Stimulated activated naive B cell treated with anti-CD40 and anti-IgM and Interleukin-4, amounts not matched to agents 10 μg/mL and 1 μg/mL and 100 μg/mL, for 72 hours (primary cell): ENCODE results near the gene ACTA1.
"Not testable (repeated sequence)": the region's sequence is repeated elsewhere in the genome, so short reads cannot be mapped to it uniquely, and the experiment has no call there.

ENCODE experiments used
- ATAC-seq, 2 donors: fragments of 150-1000 bp; cut with Tn5 transposase; replicated peaks; 2 replicates each; pipeline ENCODE4 v1.10.0; 2021; ENCODE audit warnings: moderate library complexity in 1 of 2
- DNase-seq: peaks from one replicate; pipeline ENCODE4 v3.0.0; 2021
- H3K27ac Mint-ChIP-seq: one replicate; pipeline ENCODE4 v1.8.0; 2022; ENCODE audit warnings: mild to moderate bottlenecking, mixed read lengths
- H3K27me3 Mint-ChIP-seq, 2 donors: one replicate each; pipeline ENCODE4 v1.8.0; 2022; ENCODE audit warnings: mixed read lengths in 2 of 2
- H3K36me3 Mint-ChIP-seq, 2 donors: one replicate each; pipeline ENCODE4 v1.8.0; 2022; ENCODE audit warnings: mixed read lengths in 2 of 2, mild to moderate bottlenecking in 1 of 2
- H3K4me1 Mint-ChIP-seq, 2 donors: one replicate each; pipeline ENCODE4 v1.8.0; 2022; ENCODE audit warnings: mixed read lengths in 2 of 2, mild to moderate bottlenecking in 1 of 2
- H3K4me3 Mint-ChIP-seq, 2 donors: one replicate each; pipeline ENCODE4 v1.8.0; 2022; ENCODE audit warnings: mild to moderate bottlenecking in 2 of 2, mixed read lengths in 2 of 2, moderate library complexity in 1 of 2
- H3K9me3 Mint-ChIP-seq, 2 donors: one replicate each; pipeline ENCODE4 v1.8.0; 2022; ENCODE audit warnings: mixed read lengths in 2 of 2, mild to moderate bottlenecking in 1 of 2

The ACTA1 gene

DNA sequence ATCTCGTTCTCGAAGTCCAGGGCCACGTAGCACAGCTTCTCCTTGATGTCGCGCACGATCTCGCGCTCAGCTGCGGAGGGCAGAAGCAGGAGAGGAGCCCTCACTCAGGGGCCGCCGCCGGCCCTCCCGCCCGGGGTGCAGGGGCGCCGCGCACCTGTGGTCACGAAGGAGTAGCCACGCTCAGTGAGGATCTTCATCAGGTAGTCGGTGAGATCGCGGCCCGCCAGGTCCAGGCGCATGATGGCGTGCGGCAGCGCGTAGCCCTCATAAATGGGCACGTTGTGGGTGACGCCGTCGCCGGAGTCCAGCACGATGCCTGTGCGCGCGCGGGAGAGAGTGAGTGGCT is 1.8 kb downstream of the ACTA1 start:
- H3K27me3 Mint-ChIP-seq: peaks cover 60 to 75% of the 10 kb centered on the region in 2 donors
- ATAC-seq (no peak), DNase-seq (no peak)
- peaks cover 6 to 8% of the 10 kb centered on the region in 2 donors for H3K36me3 Mint-ChIP-seq
- peak overlapping the region; percentile 64 to 83 for H3K4me3 Mint-ChIP-seq
- no peaks in the 10 kb centered on the region for H3K9me3 Mint-ChIP-seq
- H3K4me1 Mint-ChIP-seq: peaks cover 16 to 35% of the 10 kb centered on the region in 2 donors
- peak overlapping the region; percentile 39 for H3K27ac Mint-ChIP-seq

DNA sequence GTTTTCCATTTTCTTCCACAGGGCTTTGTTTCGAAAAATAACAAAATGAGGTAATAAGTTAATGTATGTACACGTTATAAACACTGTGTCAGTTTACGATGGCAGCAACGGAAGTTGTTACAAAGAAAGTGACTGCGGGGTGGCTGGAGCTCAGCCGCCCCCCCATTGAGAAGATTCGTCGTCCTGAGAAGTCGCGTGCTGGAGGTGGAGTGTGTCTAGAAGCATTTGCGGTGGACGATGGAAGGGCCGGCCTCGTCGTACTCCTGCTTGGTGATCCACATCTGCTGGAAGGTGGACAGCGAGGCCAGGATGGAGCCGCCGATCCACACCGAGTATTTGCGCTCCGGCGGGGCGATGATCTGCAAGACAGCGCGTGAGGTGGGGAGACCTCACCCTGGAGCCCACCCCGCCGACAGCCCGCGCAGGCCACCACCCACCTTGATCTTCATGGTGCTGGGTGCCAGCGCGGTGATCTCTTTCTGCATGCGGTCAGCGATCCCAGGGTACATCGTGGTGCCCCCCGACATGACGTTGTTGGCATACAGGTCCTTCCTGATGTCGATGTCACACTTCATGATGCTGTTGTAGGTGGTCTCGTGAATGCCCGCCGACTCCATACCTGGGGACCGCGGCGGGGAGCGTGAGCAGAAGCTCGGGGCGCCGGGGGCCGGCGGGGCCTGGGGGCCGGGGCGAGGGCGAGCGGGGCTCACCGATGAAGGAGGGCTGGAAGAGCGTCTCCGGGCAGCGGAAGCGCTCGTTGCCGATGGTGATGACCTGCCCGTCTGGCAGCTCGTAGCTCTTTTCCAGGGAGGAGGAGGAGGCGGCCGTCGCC is 2.4 kb downstream of the ACTA1 start:
- Mint-ChIP-seq H3K4me1 (peaks cover 16 to 35% of the 10 kb centered on the region in 2 donors), H3K27me3 (peaks cover 65 to 75% of the 10 kb centered on the region in 2 donors), H3K36me3 (peaks cover 6 to 8% of the 10 kb centered on the region in 2 donors), H3K4me3 (peak overlapping the region; percentile 64 to 83), H3K9me3 (no peaks in the 10 kb centered on the region), H3K27ac (peak overlapping the region; percentile 92)
- ATAC-seq: no peak
- DNase-seq: no peak

DNA sequence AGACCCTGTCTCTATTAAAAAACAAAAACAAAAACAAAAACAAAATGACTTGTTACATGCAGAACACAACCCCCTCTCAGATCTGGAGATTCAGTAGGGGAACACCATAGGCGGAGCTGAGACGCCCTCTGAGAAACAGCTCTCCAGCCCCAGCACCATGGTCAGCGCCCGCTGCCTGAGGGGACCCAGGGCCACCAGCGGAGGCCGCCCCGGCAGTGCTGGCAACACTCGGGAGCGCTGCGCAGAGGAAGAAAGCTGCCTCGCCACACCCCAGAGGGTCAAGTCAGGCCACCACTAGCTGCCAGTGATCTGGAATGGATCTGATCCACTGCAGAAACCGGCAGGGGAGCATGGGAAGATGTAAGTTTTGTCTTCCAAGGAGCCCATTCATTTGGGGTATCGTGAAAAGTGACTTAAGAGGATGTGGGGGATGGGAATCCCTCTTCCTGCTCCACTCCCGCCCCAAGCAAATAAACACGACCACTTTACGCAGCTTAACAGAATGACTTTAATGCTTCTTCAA is 3.1 kb downstream of the ACTA1 start:
- Mint-ChIP-seq H3K36me3 (peaks cover 6 to 8% of the 10 kb centered on the region in 2 donors), H3K27me3 (peaks cover 72 to 76% of the 10 kb centered on the region in 2 donors), H3K4me1 (peaks cover 16 to 35% of the 10 kb centered on the region in 2 donors), H3K4me3 (peak overlapping the region; percentile 64 to 83), H3K27ac (peak overlapping the region; percentile 92), H3K9me3 (no peaks in the 10 kb centered on the region)
- ATAC-seq (peak; percentile 61 to 63), DNase-seq (no peak)

DNA sequence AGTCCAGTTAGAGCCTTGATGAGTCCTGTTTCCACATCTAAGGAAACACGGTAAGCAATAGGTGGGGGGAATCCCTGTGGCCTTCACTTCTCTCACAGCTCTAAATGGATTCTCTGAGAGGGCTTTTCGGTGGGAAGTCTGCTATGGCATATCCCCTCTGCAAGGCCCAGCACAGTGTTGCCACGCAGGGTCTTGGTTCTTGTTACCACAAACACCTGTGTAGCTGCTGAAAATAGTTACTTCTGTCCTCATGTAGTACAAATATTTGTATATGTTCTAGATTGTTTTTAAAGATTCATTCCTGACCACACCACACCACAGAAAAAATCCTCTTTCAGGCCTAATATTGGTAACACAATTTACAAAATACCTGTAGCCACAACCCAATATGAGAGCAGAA is 5.6 kb downstream of the ACTA1 start:
- Mint-ChIP-seq H3K27ac (no peak overlapping the region), H3K36me3 (peaks cover 6 to 11% of the 10 kb centered on the region in 2 donors), H3K4me3 (no peak overlapping the region), H3K27me3 (peaks cover 73 to 75% of the 10 kb centered on the region in 2 donors), H3K9me3 (peaks cover 0 to 5% of the 10 kb centered on the region in 2 donors), H3K4me1 (peaks cover 13 to 30% of the 10 kb centered on the region in 2 donors)
- DNase-seq (no peak), ATAC-seq (no peak)

DNA sequence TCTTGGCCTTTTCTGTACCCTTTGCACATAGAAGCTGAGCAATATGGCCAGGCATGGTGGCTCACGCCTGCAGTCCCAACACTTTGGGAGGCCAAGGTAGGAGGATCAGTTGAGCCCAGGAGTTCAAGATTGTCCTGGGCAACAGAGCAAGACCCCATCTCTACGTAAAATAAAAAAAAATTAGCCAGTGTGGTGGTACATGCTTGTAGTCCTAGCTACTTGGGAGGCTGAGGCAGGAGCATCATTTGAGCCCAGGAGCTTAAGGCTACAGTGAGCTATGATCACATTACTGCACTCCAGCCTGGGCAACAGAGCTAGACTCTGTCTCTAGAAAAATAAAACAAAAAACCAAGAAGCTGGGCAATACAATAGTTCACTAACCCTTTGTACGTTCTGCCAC is 6.3 kb downstream of the ACTA1 start:
- peaks cover 6 to 11% of the 10 kb centered on the region in 2 donors for H3K36me3 Mint-ChIP-seq
- H3K27me3 Mint-ChIP-seq: peaks cover 68 to 74% of the 10 kb centered on the region in 2 donors
- DNase-seq (no peak), ATAC-seq (no peak)
- H3K27ac Mint-ChIP-seq: no peak overlapping the region
- H3K9me3 Mint-ChIP-seq: peaks cover 4 to 9% of the 10 kb centered on the region in 2 donors
- peaks cover 12 to 23% of the 10 kb centered on the region in 2 donors for H3K4me1 Mint-ChIP-seq
- no peak overlapping the region for H3K4me3 Mint-ChIP-seq

DNA sequence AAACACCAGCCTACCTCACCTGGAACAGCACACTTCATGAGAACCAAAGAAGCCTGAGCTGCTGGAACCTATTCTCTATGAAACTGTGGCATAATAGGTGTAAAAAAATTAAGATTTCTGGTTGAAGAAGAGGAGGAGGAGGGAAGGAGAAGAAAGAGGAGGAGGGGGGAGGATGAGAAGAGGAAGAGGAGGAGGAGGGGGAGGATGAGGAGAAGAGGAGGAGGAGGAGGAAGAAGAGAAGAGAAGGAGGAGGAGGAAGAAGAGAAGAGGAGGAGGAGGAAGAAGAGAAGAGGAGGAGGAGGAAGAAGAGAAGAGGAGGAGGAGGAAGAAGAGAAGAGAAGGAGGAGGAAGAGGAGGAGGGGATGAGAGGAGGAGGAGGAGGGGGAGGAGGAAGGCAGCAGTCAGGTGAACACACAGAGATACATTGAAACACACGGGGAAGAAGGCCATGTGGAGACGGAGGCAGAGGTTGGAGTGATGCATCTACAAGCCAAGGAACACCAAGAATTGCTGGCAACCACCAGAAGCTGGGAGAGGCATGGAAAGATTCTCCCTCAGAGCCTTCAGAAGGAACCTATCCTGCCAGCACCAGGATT is 8.2 kb downstream of the ACTA1 start:
- peaks cover 0 to 3% of the 10 kb centered on the region in 2 donors for H3K36me3 Mint-ChIP-seq

DNA sequence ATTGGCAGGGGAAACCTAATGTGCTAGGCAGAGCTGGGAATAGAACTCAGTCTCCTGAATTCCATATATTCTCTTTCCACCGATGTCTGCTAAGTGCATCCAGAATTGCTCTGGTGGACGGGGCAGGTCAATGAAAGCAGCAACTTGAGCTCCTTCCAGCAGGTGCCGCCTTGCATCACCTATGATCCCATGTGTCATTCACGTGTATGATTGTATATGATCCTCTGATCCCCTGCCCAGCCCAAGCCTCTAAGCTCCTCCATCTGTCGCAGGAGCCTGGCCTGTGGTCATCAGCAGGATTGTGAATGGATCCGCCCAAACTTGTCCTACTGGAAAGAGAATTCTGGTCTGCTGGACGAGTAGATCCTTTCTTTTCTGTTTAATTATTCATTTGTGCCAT is 13.1 kb downstream of the ACTA1 start:
- H3K9me3 Mint-ChIP-seq: peaks cover 4 to 10% of the 10 kb centered on the region in 2 donors
- no peak for ATAC-seq
- peaks cover 24 to 35% of the 10 kb centered on the region in 2 donors for H3K27me3 Mint-ChIP-seq
- H3K4me1 Mint-ChIP-seq: no peaks in the 10 kb centered on the region
- no peak overlapping the region for H3K4me3 Mint-ChIP-seq
- peaks cover 0 to 3% of the 10 kb centered on the region in 2 donors for H3K36me3 Mint-ChIP-seq
- DNase-seq: no peak
- no peak overlapping the region for H3K27ac Mint-ChIP-seq

More for the DNA sequence above, 8.2 kb downstream of the ACTA1 start:
- Mint-ChIP-seq H3K27me3 (peaks cover 52 to 57% of the 10 kb centered on the region in 2 donors), H3K4me1 (peaks cover 0 to 4% of the 10 kb centered on the region in 2 donors), H3K9me3 (peaks cover 4 to 10% of the 10 kb centered on the region in 2 donors), H3K27ac (no peak overlapping the region), H3K4me3 (no peak overlapping the region)
- ATAC-seq (no peak), DNase-seq (no peak)

DNA sequence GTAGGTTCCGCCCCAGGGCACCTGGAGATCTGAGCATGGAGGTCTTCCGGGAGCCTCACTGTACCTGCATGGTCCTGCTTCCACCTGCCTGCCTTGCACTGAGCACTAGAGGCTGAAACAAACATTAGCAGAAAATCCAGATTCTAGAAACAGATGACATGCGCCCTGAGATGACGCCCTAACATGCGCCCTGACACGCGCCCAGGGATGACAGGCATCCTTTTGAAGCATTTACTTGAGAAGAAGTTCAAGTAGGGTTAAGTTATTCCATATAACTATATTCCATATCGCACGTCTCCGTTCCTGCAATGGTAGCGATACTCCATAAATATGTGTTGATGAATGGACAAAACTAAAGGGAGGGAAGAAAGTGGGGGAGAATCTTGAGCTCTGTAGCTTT is 13.7 kb downstream of the ACTA1 start:
- Mint-ChIP-seq H3K4me3 (no peak overlapping the region), H3K4me1 (no peaks in the 10 kb centered on the region), H3K9me3 (peaks cover 4 to 10% of the 10 kb centered on the region in 2 donors), H3K27ac (no peak overlapping the region), H3K27me3 (peaks cover 18 to 29% of the 10 kb centered on the region in 2 donors), H3K36me3 (peaks cover 0 to 3% of the 10 kb centered on the region in 2 donors)
- ATAC-seq (no peak), DNase-seq (no peak)

DNA sequence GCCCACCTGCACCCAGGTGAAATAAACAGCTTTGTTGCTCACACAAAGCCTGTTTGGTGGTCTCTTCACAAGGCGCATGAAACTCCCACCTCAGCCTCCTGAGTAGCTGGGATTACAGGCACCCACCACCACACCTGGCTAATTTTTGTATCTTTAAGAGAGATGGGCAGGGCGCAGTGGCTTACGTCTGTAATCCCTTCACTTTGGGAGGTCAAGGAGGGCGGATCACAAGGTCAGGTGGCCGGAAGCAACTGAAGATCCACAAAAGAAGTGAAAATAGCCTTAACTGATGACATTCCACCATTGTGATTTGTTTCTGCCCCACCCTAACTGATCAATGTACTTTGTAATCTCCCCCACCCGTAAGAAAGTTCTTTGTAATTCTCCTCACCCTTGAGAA is 15.3 kb downstream of the ACTA1 start:
- not testable (repeated sequence) for ATAC-seq, H3K36me3 Mint-ChIP-seq, H3K4me3 Mint-ChIP-seq, H3K4me1 Mint-ChIP-seq, H3K9me3 Mint-ChIP-seq, DNase-seq, H3K27ac Mint-ChIP-seq
- peaks cover 9 to 17% of the 10 kb centered on the region in 2 donors for H3K27me3 Mint-ChIP-seq

DNA sequence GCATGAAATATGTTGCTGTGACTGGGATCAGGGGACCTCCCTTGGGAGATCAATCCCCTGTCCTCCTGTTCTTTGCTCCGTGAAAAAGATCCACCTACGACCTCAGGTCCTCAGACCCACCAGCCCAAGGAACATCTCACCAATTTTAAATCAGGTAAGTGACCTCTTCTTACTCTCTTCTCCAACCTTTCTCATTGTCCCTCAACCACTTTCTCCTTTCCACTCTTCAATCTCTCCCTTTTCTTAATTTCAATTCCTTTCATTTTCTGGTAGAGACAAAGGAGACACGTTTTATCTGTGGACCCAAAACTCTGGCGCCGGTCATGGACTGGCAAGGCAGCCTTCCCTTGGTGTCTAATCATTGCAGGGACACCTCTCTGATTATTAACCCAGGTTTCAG is 21.1 kb downstream of the ACTA1 start:
- not testable (repeated sequence) for ATAC-seq, H3K4me3 Mint-ChIP-seq, H3K9me3 Mint-ChIP-seq, H3K36me3 Mint-ChIP-seq, H3K27ac Mint-ChIP-seq, DNase-seq
- Mint-ChIP-seq H3K27me3 (peaks cover 25 to 31% of the 10 kb centered on the region in 2 donors), H3K4me1 (peaks cover 13 to 21% of the 10 kb centered on the region in 2 donors)

DNA sequence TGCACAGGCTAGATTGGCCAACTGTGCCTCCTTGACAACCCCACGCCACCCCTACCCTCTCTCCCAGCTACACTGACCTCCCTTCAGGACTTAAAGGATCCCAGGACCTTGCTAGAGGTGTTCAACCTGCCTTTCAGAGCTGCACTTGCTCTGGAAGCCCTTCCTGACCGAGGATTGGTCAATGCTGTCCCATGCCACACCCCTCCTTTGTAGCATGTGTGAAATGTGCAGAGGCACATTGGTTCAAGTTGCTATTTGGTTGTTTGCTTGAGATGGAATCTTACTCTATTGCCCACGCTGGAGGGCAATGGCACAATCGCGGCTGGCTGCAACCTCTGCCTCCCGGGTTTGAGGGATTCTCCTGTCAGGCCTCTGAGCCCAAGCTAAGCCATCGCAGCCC is 21.8 kb downstream of the ACTA1 start:
- Mint-ChIP-seq H3K4me1 (peaks cover 17 to 29% of the 10 kb centered on the region in 2 donors), H3K4me3 (no peak overlapping the region), H3K27me3 (peaks cover 32 to 38% of the 10 kb centered on the region in 2 donors), H3K9me3 (no peaks in the 10 kb centered on the region), H3K36me3 (no peaks in the 10 kb centered on the region), H3K27ac (no peak overlapping the region)
- ATAC-seq (no peak), DNase-seq (no peak)

DNA sequence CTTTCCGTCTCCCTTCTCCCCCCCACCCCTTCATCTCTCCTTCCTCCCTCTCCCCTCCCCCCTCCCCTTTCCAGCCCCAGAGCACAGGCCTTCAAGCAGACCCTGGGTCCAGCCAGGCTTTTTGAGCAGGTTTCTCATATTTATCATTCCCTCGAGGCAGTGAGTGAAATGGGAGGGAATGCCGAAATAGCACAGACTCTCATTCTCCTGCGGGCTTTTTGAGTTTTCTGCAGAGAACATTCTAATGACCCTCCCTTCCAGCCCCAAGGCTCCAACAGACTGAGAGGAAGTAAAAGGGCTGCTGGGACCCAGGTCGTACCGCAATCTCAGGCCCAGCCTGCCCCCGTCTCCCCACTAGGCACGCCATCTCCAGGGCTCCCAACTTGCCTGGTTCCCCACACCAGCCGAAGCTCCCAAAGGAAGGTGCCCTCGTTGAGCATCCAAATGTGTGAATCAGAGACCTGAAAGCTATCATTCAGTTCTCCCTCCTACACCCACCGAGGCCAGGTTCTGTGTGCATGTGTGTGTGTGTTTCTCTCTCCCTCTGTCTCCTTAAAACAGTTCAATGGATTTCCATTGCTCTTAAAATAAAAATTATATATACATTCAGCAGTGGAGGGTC is 22.3 kb downstream of the ACTA1 start:
- no peaks in the 10 kb centered on the region for H3K36me3 Mint-ChIP-seq
- DNase-seq (no peak), ATAC-seq (no peak)
- H3K4me3 Mint-ChIP-seq: no peak overlapping the region
- no peak overlapping the region for H3K27ac Mint-ChIP-seq
- H3K9me3 Mint-ChIP-seq: no peaks in the 10 kb centered on the region
- peaks cover 37 to 43% of the 10 kb centered on the region in 2 donors for H3K27me3 Mint-ChIP-seq
- peaks cover 21 to 34% of the 10 kb centered on the region in 2 donors for H3K4me1 Mint-ChIP-seq

DNA sequence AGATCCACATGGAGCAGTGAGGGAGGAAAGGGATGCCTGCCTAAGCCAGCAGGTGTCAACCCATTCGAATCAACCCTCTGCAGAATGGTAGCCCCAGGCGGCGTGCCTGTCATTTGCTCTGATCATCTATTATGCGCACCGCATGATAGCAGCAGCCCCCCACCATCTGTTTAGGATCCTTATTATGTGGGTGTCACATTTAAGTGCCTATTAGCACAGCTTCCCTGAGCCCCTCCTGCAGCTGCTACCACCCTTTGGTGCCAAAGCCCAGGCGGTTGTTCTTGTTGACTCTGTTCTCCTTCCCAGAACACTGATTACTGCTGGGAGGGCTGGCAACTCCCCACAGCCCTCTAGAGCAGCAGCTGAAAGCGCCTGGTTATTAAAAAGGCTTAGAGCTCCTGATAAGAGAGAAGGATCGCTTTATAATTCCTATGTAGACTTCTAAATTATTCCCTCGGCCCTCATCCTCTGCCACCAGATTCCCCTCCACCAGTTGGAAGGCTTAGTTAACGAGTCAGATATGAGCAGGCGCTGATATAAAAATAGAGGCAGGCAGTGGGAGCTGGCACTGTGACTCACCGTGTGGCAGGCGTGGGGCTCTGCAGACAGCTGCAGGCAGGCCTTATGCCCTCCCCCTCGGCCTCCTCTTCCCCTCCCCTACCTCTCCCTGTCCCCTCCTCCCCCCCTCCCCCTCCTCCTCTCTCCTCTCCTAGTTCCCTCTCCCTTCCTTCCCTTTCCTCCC is 23.0 kb downstream of the ACTA1 start:
- Mint-ChIP-seq H3K27me3 (peaks cover 39 to 46% of the 10 kb centered on the region in 2 donors), H3K36me3 (no peaks in the 10 kb centered on the region), H3K27ac (no peak overlapping the region), H3K4me3 (no peak overlapping the region), H3K9me3 (no peaks in the 10 kb centered on the region), H3K4me1 (peaks cover 21 to 35% of the 10 kb centered on the region in 2 donors)
- ATAC-seq (peak; percentile 59 to 63), DNase-seq (no peak)

DNA sequence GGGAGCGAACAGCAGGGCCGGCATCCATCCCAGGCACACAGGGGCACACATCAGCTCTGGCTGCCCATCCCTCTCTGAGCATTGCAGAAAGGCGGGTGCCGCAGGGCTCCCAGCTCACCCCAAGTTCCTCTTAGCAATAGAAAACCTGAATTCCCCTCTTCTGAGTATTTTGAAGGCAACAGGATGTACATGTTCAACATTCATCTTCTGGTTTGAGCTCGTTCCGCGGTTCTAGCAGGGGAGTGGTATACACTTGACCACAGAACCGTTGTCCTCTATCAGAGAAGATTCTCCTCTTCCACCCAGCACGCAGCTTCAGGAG is 23.6 kb downstream of the ACTA1 start:
- DNase-seq (no peak), ATAC-seq (peak; percentile 49 to 60)
- H3K36me3 Mint-ChIP-seq: no peaks in the 10 kb centered on the region
- H3K4me3 Mint-ChIP-seq: no peak overlapping the region
- H3K27me3 Mint-ChIP-seq: peaks cover 44 to 51% of the 10 kb centered on the region in 2 donors
- peaks cover 21 to 35% of the 10 kb centered on the region in 2 donors for H3K4me1 Mint-ChIP-seq
- H3K27ac Mint-ChIP-seq: no peak overlapping the region
- no peaks in the 10 kb centered on the region for H3K9me3 Mint-ChIP-seq
